HG03565 (cell line): ENCODE measurements around the gene OR2Z1.
"Not testable (repeated sequence)": the region's sequence is repeated elsewhere in the genome, so short reads cannot be mapped to it uniquely, and the experiment has no call there.

Source experiments
- ATAC-seq: cut with Tn5 transposase; IDR thresholded peaks from one replicate; pipeline ENCODE4 v1.9.1; 2021; ENCODE audit warnings: mild to moderate bottlenecking, moderate library complexity; ENCODE audit not compliant: unreplicated experiment

OR2Z1 gene

GRCh38 chr19:8702350-8702749 is 19.1 kb upstream of the OR2Z1 start:
- no peak for ATAC-seq

GRCh38 chr19:8703223-8703622 is 18.2 kb upstream of the OR2Z1 start:
- no peak for ATAC-seq

- not testable (repeated sequence) for ATAC-seq
Measured at GRCh38 chr19:8705304-8705703, 16.1 kb upstream of the OR2Z1 start.

- no peak for ATAC-seq
Measured at GRCh38 chr19:8705742-8706141, 15.7 kb upstream of the OR2Z1 start.

- ATAC-seq: not testable (repeated sequence)
Measured at GRCh38 chr19:8710337-8710736, 11.1 kb upstream of the OR2Z1 start.

GRCh38 chr19:8722032-8722431 is 598 bp downstream of the OR2Z1 start:
- no peak for ATAC-seq

- no peak for ATAC-seq
Measured at GRCh38 chr19:8724276-8724675, 2.8 kb downstream of the OR2Z1 start.

- no peak for ATAC-seq
Measured at GRCh38 chr19:8731428-8732169, 10.2 kb downstream of the OR2Z1 start.

- no peak for ATAC-seq
Measured at GRCh38 chr19:8738377-8738776, 16.9 kb downstream of the OR2Z1 start.

- ATAC-seq: not testable (repeated sequence)
Measured at GRCh38 chr19:8739291-8740065, 18.0 kb downstream of the OR2Z1 start.

GRCh38 chr19:8767257-8767656 is 45.8 kb downstream of the OR2Z1 start:
- not testable (repeated sequence) for ATAC-seq

- not testable (repeated sequence) for ATAC-seq
Measured at GRCh38 chr19:8769265-8769664, 47.8 kb downstream of the OR2Z1 start.

- ATAC-seq: not testable (repeated sequence)
Measured at GRCh38 chr19:8773587-8773986, 52.2 kb downstream of the OR2Z1 start.
